ENCODE data around the gene CHD9.

DNA sequence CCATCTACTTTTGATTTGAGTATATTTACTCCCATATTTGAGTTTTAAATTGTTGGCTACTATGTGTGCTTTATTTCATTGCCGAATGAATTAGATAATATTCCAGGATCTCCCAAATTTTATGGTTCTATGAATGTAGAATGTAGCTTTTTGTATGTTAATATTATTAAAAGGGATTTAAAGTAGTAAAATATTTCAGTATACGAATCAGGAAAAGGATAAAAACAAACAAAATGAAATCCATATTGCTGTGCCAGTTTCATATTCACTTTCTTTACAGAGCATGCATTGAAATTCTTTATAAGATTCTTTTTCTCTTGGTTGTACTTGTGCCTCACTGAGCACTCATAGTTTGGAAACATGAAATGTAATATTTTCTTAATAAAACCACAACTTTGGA is 155.1 kb downstream of the CHD9 start:
- TF ChIP-seq EGR1 (IDR thresholded peaks at IDR 0.05; ENCODE audit: low read depth) (no peak), POLR2AphosphoS5 (IDR thresholded peaks at IDR 0.05; ENCODE audit: low read depth, low read length) (no peak), EZH2 (IDR thresholded peaks at IDR 0.05) (no peak), YY1 (IDR thresholded peaks at IDR 0.05; ENCODE audit: extremely low read depth, insufficient replicate concordance, low read depth, low read length) (no peak), POLR2A (IDR thresholded peaks at IDR 0.05; ENCODE audit: borderline replicate concordance, extremely low read depth, insufficient read depth, insufficient read length) (no peak), SIN3A (IDR thresholded peaks at IDR 0.05; ENCODE audit: low read depth) (no peak), SRF (IDR thresholded peaks at IDR 0.05; ENCODE audit: low read depth) (no peak), CEBPB (IDR thresholded peaks at IDR 0.05; ENCODE audit: low read depth) (no peak), JUND (IDR thresholded peaks at IDR 0.05) (no peak)
- TF ChIP-seq, protein P1, sequence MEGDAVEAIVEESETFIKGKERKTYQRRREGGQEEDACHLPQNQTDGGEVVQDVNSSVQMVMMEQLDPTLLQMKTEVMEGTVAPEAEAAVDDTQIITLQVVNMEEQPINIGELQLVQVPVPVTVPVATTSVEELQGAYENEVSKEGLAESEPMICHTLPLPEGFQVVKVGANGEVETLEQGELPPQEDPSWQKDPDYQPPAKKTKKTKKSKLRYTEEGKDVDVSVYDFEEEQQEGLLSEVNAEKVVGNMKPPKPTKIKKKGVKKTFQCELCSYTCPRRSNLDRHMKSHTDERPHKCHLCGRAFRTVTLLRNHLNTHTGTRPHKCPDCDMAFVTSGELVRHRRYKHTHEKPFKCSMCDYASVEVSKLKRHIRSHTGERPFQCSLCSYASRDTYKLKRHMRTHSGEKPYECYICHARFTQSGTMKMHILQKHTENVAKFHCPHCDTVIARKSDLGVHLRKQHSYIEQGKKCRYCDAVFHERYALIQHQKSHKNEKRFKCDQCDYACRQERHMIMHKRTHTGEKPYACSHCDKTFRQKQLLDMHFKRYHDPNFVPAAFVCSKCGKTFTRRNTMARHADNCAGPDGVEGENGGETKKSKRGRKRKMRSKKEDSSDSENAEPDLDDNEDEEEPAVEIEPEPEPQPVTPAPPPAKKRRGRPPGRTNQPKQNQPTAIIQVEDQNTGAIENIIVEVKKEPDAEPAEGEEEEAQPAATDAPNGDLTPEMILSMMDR (IDR thresholded peaks at IDR 0.05 in 2 of 3, conservative IDR thresholded peaks at IDR 0.05 in 1 of 3; ENCODE audit: borderline replicate concordance in 1 of 3, insufficient read depth in 1 of 3, low read depth in 2 of 3, low read length in 2 of 3), result no peak
- TF ChIP-seq, protein P2, sequence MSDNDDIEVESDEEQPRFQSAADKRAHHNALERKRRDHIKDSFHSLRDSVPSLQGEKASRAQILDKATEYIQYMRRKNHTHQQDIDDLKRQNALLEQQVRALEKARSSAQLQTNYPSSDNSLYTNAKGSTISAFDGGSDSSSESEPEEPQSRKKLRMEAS (IDR thresholded peaks at IDR 0.05), result no peak
- TF ChIP-seq, protein P3, sequence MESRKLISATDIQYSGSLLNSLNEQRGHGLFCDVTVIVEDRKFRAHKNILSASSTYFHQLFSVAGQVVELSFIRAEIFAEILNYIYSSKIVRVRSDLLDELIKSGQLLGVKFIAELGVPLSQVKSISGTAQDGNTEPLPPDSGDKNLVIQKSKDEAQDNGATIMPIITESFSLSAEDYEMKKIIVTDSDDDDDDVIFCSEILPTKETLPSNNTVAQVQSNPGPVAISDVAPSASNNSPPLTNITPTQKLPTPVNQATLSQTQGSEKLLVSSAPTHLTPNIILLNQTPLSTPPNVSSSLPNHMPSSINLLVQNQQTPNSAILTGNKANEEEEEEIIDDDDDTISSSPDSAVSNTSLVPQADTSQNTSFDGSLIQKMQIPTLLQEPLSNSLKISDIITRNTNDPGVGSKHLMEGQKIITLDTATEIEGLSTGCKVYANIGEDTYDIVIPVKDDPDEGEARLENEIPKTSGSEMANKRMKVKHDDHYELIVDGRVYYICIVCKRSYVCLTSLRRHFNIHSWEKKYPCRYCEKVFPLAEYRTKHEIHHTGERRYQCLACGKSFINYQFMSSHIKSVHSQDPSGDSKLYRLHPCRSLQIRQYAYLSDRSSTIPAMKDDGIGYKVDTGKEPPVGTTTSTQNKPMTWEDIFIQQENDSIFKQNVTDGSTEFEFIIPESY (IDR thresholded peaks at IDR 0.05; ENCODE audit: extremely low read depth, insufficient replicate concordance, low read length), result no peak
- TF ChIP-seq, protein P4, sequence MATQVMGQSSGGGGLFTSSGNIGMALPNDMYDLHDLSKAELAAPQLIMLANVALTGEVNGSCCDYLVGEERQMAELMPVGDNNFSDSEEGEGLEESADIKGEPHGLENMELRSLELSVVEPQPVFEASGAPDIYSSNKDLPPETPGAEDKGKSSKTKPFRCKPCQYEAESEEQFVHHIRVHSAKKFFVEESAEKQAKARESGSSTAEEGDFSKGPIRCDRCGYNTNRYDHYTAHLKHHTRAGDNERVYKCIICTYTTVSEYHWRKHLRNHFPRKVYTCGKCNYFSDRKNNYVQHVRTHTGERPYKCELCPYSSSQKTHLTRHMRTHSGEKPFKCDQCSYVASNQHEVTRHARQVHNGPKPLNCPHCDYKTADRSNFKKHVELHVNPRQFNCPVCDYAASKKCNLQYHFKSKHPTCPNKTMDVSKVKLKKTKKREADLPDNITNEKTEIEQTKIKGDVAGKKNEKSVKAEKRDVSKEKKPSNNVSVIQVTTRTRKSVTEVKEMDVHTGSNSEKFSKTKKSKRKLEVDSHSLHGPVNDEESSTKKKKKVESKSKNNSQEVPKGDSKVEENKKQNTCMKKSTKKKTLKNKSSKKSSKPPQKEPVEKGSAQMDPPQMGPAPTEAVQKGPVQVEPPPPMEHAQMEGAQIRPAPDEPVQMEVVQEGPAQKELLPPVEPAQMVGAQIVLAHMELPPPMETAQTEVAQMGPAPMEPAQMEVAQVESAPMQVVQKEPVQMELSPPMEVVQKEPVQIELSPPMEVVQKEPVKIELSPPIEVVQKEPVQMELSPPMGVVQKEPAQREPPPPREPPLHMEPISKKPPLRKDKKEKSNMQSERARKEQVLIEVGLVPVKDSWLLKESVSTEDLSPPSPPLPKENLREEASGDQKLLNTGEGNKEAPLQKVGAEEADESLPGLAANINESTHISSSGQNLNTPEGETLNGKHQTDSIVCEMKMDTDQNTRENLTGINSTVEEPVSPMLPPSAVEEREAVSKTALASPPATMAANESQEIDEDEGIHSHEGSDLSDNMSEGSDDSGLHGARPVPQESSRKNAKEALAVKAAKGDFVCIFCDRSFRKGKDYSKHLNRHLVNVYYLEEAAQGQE (IDR thresholded peaks at IDR 0.05; ENCODE audit: low read depth), result no peak

Measured in HCT116 (cell line).